Activated CD4-positive, alpha-beta T cell treated with anti-CD3 and anti-CD28 coated beads for 36 hours (primary cell): ENCODE data around the gene CYSRT1. TPM values are rescaled to one million over a fixed set of nuclear protein-coding genes. Genes with fewer than 3 reads are reported as not detected.

Source experiments
- ATAC-seq: fragments of 200-7000 bp; cut with Tn5 transposase; one replicate; pipeline ENCODE4 v1.10.0; 2021; ENCODE audit warnings: mild to moderate bottlenecking, moderate library complexity
- CTCF ChIA-PET: fragments of 350-600 bp; sonication (Branson Sonifier 250); formaldehyde crosslinking; loops from one replicate; lab custom pipeline; 2021; ENCODE audit warnings: antibody characterized with exemption; lab: Charles Lee
- POLR2A ChIA-PET: fragments of 350-600 bp; sonication (Branson Sonifier 250); formaldehyde crosslinking; loops from one replicate; lab custom pipeline; 2021; ENCODE audit warnings: antibody characterized with exemption, inconsistent platforms; lab: Charles Lee
- DNase-seq: peaks from one replicate; pipeline ENCODE4 v3.0.0-alpha.2; 2020
- H3K27ac Mint-ChIP-seq: one replicate; pipeline ENCODE4 v1.8.0; 2021; ENCODE audit warnings: mixed read lengths
- H3K27me3 Mint-ChIP-seq: one replicate; pipeline ENCODE4 v1.8.0; 2021; ENCODE audit warnings: mixed read lengths
- H3K36me3 Mint-ChIP-seq: one replicate; pipeline ENCODE4 v1.8.0; 2021; ENCODE audit warnings: low read depth, mixed read lengths
- H3K4me1 Mint-ChIP-seq: one replicate; pipeline ENCODE4 v1.8.0; 2021; ENCODE audit warnings: mixed read lengths
- H3K4me3 Mint-ChIP-seq: one replicate; pipeline ENCODE4 v1.8.0; 2021; ENCODE audit warnings: mild to moderate bottlenecking, moderate library complexity, mixed read lengths
- H3K9me3 Mint-ChIP-seq: one replicate; pipeline ENCODE4 v1.8.0; 2021; ENCODE audit warnings: low read depth, mixed read lengths
- intact Hi-C, 2 experiments: fragments of 100-400 bp; cut with DNase I in 1 of 2; cut with micrococcal nuclease in 1 of 2; formaldehyde crosslinking; loops; one replicate each; pipeline versions ENCODE4 v1.14.2 to v1.15.1; 2022 to 2024; cut with DNase I, micrococcal nuclease
- total RNA-seq, 2 experiments: library from RNA; stranded (reverse); gene quantifications; one replicate each; pipeline ENCODE4 v1.2.3, GENCODE V29; 2021

Gene CYSRT1
- total RNA-seq, 2 experiments from 2014 or later: 0.23 to 0.42 TPM

GRCh38 chr9:137228506-137228967 is 3.6 kb downstream of the CYSRT1 start:
- ATAC-seq (no peak), DNase-seq (no peak)
- Mint-ChIP-seq H3K27me3 (peaks cover 2% of the 10 kb centered on the region), H3K4me3 (no peak overlapping the region), H3K27ac (no peak overlapping the region), H3K4me1 (peaks cover 8% of the 10 kb centered on the region), H3K36me3 (no peaks in the 10 kb centered on the region), H3K9me3 (no peaks in the 10 kb centered on the region)
- intact Hi-C loops: loop anchor here in 1 of 2 experiments (10.0 kb wide), 2 partner anchors 184 to 444 kb away; partner anchors contain the start of gene NPDC1
- ChIA-PET CTCF (interaction anchor here (0.5 kb wide), 1 partner anchor 182 kb away, joined by 3 read pairs; no protein-coding TSS in a partner anchor), POLR2A (no interaction called here)

GRCh38 chr9:137228968-137229896 is 4.3 kb downstream of the CYSRT1 start:
- POLR2A ChIA-PET: no interaction called here

GRCh38 chr9:137229903-137230704 is 5.1 kb downstream of the CYSRT1 start:
- DNase-seq (no peak), ATAC-seq (no peak)
- Mint-ChIP-seq H3K4me1 (peaks cover 5% of the 10 kb centered on the region), H3K9me3 (no peaks in the 10 kb centered on the region), H3K36me3 (no peaks in the 10 kb centered on the region), H3K27me3 (peaks cover 4% of the 10 kb centered on the region), H3K4me3 (no peak overlapping the region), H3K27ac (no peak overlapping the region)
- CTCF ChIA-PET: interaction anchor here (0.5 kb wide), 1 partner anchor 95 kb away, joined by 3 read pairs; no protein-coding TSS in a partner anchor
- intact Hi-C loops: loop anchor here in 1 of 2 experiments (10.0 kb wide), 2 partner anchors 185 to 445 kb away; partner anchors contain the start of gene NPDC1
- POLR2A ChIA-PET: no interaction called here

More at GRCh38 chr9:137228968-137229896, 4.3 kb downstream of the CYSRT1 start:
- CTCF ChIA-PET: interaction anchor here (0.5 to 0.7 kb wide), 2 partner anchors 12 to 183 kb away, joined by 3 read pairs; no protein-coding TSS in a partner anchor
- intact Hi-C loops: loop anchor here in 1 of 2 experiments (10.0 kb wide), 2 partner anchors 184 to 444 kb away; partner anchors contain the start of gene NPDC1
- peaks cover 8% of the 10 kb centered on the region for H3K4me1 Mint-ChIP-seq
- no peak overlapping the region for H3K27ac Mint-ChIP-seq
- ATAC-seq: no peak
- DNase-seq: no peak
- H3K9me3 Mint-ChIP-seq: no peaks in the 10 kb centered on the region
- no peaks in the 10 kb centered on the region for H3K36me3 Mint-ChIP-seq
- H3K4me3 Mint-ChIP-seq: no peak overlapping the region
- peaks cover 2% of the 10 kb centered on the region for H3K27me3 Mint-ChIP-seq

GRCh38 chr9:137230705-137231371 is 5.9 kb downstream of the CYSRT1 start, which contains the start of gene SLC34A3:
Gene SLC34A3 (plus strand): TSS chr9:137230901. CDS start chr9:137231703, 802 bp downstream.
- H3K9me3 Mint-ChIP-seq: no peaks in the 10 kb centered on the region
- H3K36me3 Mint-ChIP-seq: no peaks in the 10 kb centered on the region
- ChIA-PET CTCF (no interaction called here), POLR2A (no interaction called here)
- DNase-seq (no peak), ATAC-seq (no peak)
- H3K27ac Mint-ChIP-seq: no peak within 1 kb of the TSS
- H3K4me1 Mint-ChIP-seq: peaks cover 2% of the 10 kb centered on the region
- peaks cover 4% of the 10 kb centered on the region for H3K27me3 Mint-ChIP-seq
- H3K4me3 Mint-ChIP-seq: no peak within 1 kb of the TSS
- intact Hi-C loops: no loop called here

- H3K4me1 Mint-ChIP-seq: peaks cover 2% of the 10 kb centered on the region
- peaks cover 4% of the 10 kb centered on the region for H3K27me3 Mint-ChIP-seq
- no peak overlapping the region for H3K27ac Mint-ChIP-seq
- no peak overlapping the region for H3K4me3 Mint-ChIP-seq
- POLR2A ChIA-PET: no interaction called here
- DNase-seq (no peak), ATAC-seq (no peak)
- CTCF ChIA-PET: no interaction called here
- intact Hi-C loops: no loop called here
- no peaks in the 10 kb centered on the region for H3K36me3 Mint-ChIP-seq
- H3K9me3 Mint-ChIP-seq: no peaks in the 10 kb centered on the region
Measured at GRCh38 chr9:137231372-137232039, 6.5 kb downstream of the CYSRT1 start.

GRCh38 chr9:137232101-137232500 is 7.1 kb downstream of the CYSRT1 start:
- no peak overlapping the region for H3K27ac Mint-ChIP-seq
- peaks cover 5% of the 10 kb centered on the region for H3K4me1 Mint-ChIP-seq
- intact Hi-C loops: no loop called here
- POLR2A ChIA-PET: no interaction called here
- no peaks in the 10 kb centered on the region for H3K9me3 Mint-ChIP-seq
- ATAC-seq: no peak
- CTCF ChIA-PET: no interaction called here
- no peaks in the 10 kb centered on the region for H3K36me3 Mint-ChIP-seq
- no peak for DNase-seq
- H3K27me3 Mint-ChIP-seq: peaks cover 4% of the 10 kb centered on the region
- no peak overlapping the region for H3K4me3 Mint-ChIP-seq

- Mint-ChIP-seq H3K9me3 (no peaks in the 10 kb centered on the region), H3K4me1 (peaks cover 7% of the 10 kb centered on the region), H3K27me3 (peaks cover 4% of the 10 kb centered on the region), H3K4me3 (no peak overlapping the region), H3K36me3 (no peaks in the 10 kb centered on the region), H3K27ac (no peak overlapping the region)
- ChIA-PET POLR2A (no interaction called here), CTCF (interaction anchor here (0.6 kb wide), 1 partner anchor 25 kb away, joined by 3 read pairs; no protein-coding TSS in a partner anchor)
- intact Hi-C loops: no loop called here
- no peak for DNase-seq
- no peak for ATAC-seq
Measured at GRCh38 chr9:137232510-137232909, 7.5 kb downstream of the CYSRT1 start.

GRCh38 chr9:137233143-137233980 is 8.4 kb downstream of the CYSRT1 start:
- Mint-ChIP-seq H3K27me3 (peaks cover 2% of the 10 kb centered on the region), H3K27ac (no peak overlapping the region), H3K9me3 (no peaks in the 10 kb centered on the region), H3K4me3 (no peak overlapping the region), H3K4me1 (peaks cover 5% of the 10 kb centered on the region), H3K36me3 (no peaks in the 10 kb centered on the region)
- POLR2A ChIA-PET: no interaction called here
- intact Hi-C loops: no loop called here
- ATAC-seq: no peak
- no peak for DNase-seq
- CTCF ChIA-PET: interaction anchor here (0.6 kb wide), 1 partner anchor 26 kb away, joined by 3 read pairs; no protein-coding TSS in a partner anchor

- H3K4me3 Mint-ChIP-seq: no peak overlapping the region
- POLR2A ChIA-PET: no interaction called here
- DNase-seq: no peak
- peaks cover 10% of the 10 kb centered on the region for H3K4me1 Mint-ChIP-seq
- no peaks in the 10 kb centered on the region for H3K36me3 Mint-ChIP-seq
- no peak for ATAC-seq
- CTCF ChIA-PET: no interaction called here
- intact Hi-C loops: no loop called here
- H3K27ac Mint-ChIP-seq: no peak overlapping the region
- peaks cover 2% of the 10 kb centered on the region for H3K27me3 Mint-ChIP-seq
- H3K9me3 Mint-ChIP-seq: no peaks in the 10 kb centered on the region
Measured at GRCh38 chr9:137234055-137234697, 9.2 kb downstream of the CYSRT1 start.
